Astrocyte of the cerebellum (primary cell): ENCODE measurements around the gene CAGE1.
A peak's percentile ranks its signal among the peaks of the same experiment; 100 is the strongest.

Source experiments
- DNase-seq: peaks from one replicate; pipeline ENCODE4 v3.0.0-alpha.2; 2011; ENCODE audit warnings: low read depth
- H3K4me3 ChIP-seq: 2 replicates; pipeline ENCODE4 v1.5.1; 2011; ENCODE audit warnings: mild to moderate bottlenecking, low read depth, low read length, moderate library complexity
- in situ Hi-C: cut with HindIII; loops from 2 replicates; pipeline ENCODE4 v1.10.0; 2017; ENCODE audit warnings: low sequenced_read_pairs
- TF ChIP-seq, protein P1 (sequence below): IDR thresholded peaks from 2 replicates; pipeline ENCODE4 v1.5.1; 2012; ENCODE audit warnings: low read length, low read depth, moderate library complexity, mild to moderate bottlenecking; ENCODE audit errors: missing control alignments

The CAGE1 gene

GRCh38 chr6:7312616-7313504, 76.7 kb downstream of the CAGE1 start, which contains the start of gene SSR1:
Gene SSR1 (minus strand): TSS chr6:7313199. CDS start chr6:7313120, 79 bp downstream.
- in situ Hi-C loops = no loop called here
- TF ChIP-seq, protein P1, sequence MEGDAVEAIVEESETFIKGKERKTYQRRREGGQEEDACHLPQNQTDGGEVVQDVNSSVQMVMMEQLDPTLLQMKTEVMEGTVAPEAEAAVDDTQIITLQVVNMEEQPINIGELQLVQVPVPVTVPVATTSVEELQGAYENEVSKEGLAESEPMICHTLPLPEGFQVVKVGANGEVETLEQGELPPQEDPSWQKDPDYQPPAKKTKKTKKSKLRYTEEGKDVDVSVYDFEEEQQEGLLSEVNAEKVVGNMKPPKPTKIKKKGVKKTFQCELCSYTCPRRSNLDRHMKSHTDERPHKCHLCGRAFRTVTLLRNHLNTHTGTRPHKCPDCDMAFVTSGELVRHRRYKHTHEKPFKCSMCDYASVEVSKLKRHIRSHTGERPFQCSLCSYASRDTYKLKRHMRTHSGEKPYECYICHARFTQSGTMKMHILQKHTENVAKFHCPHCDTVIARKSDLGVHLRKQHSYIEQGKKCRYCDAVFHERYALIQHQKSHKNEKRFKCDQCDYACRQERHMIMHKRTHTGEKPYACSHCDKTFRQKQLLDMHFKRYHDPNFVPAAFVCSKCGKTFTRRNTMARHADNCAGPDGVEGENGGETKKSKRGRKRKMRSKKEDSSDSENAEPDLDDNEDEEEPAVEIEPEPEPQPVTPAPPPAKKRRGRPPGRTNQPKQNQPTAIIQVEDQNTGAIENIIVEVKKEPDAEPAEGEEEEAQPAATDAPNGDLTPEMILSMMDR = no peak
- peak within 1 kb of the TSS; percentile 93 for H3K4me3 ChIP-seq
- DNase-seq = peak; percentile 89

- TF ChIP-seq, protein P1 = no peak
- in situ Hi-C loops = no loop called here
- peak overlapping the region; percentile 93 for H3K4me3 ChIP-seq
- peak; percentile 6 for DNase-seq
Observed at GRCh38 chr6:7311917-7312615, 77.5 kb downstream of the CAGE1 start.

GRCh38 chr6:7311176-7311575, 78.4 kb downstream of the CAGE1 start:
- in situ Hi-C loops = no loop called here
- TF ChIP-seq, protein P1 = no peak
- no peak for DNase-seq
- peak overlapping the region; percentile 93 for H3K4me3 ChIP-seq

DNA sequence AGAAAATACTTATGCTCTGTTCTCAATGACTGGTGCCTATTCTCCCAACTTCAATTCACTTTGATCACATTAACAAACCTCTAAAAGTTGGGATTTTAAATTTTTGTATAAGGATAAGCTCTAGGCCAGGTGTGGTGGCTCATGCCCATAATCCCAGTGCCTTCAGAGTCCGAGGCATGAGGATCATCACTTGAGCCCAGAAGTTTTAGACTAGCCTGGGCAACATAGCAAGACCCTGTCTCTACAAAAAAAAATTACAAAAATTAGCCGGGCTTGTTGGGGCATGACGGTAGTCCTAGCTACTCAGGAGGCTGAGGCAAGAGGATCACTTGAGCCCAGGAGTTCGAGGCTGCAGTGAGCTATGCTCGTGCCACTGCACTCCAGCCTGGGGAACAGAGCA, 80.5 kb downstream of the CAGE1 start:
- DNase-seq = no peak
- TF ChIP-seq, protein P1 = no peak
- no peak overlapping the region for H3K4me3 ChIP-seq
- in situ Hi-C loops = no loop called here

DNA sequence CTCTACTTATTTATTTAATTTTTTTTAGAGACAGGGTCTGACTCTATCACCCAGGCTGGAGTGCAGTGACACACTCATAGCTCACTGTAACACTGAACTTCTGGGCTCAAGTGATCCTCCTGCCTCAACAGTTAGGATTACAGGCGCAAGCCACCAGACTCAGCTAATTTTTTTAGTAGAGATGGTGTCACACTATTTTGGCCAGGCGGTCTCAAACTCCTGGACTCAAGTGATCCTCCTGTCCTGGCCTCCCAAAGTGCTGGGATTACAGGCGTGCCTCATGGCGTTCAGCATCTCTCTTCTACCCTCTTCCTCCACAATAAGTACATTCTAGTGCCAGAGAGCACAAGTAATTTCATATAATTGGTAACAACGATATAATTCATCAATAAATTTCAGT, 82.0 kb downstream of the CAGE1 start:
- no peak overlapping the region for H3K4me3 ChIP-seq
- no peak for DNase-seq
- TF ChIP-seq, protein P1 = no peak
- in situ Hi-C loops = no loop called here

GRCh38 chr6:7304821-7305220, 84.7 kb downstream of the CAGE1 start:
- no peak for DNase-seq
- in situ Hi-C loops = no loop called here

More at GRCh38 chr6:7304821-7305220, 84.7 kb downstream of the CAGE1 start:
- no peak overlapping the region for H3K4me3 ChIP-seq
- TF ChIP-seq, protein P1 = no peak
